SW 1271 (cell line): ENCODE results near the gene MAP3K6.
A peak's percentile ranks its signal among the peaks of the same experiment; 100 is the strongest.

Experiments
- DNase-seq, 2 experiments: peaks; one replicate each; lab custom pipeline; 2025; lab: John Stamatoyannopoulos, UW

MAP3K6 gene

DNA sequence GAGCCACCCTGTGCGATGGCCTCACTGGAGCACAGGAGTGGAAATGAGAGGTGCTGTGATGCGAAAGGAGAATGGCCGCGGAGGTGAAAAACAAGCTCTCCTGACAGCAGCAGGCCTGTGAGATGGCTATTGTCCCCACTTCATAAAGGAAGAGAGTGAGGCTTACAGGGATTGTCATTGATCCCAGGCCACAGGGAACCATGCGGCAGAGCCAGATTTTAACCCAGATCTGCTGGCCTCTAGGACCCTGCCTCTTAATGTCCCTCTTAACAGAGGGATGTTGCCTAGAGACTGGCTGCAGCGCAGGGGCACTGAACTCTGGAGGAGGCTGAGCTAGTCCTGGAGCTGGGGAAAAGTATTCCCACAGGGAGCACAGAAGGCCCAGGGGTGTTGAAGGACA lies 28.0 kb downstream of the MAP3K6 start:
- no peak for DNase-seq

DNA sequence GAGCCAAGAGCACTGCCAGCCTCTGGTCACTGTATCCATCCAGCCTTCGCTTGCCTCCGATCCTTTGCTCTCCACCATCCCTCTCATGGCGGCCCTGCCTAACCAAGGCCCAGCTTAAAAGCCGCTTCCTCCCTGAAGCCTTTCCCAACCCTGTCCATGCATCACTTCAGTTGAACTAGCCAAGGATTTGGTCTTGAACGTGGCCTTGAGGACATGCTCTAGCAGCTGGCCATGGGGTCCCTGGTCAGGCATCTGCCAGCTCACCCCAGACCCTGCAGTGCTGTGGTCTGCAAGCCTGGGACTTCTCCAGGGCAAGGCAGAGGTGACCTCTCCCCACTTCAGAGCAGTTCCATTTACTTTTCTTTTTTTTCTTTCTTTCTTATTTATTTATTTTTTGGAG lies 30.0 kb downstream of the MAP3K6 start:
- DNase-seq, result no peak

DNA sequence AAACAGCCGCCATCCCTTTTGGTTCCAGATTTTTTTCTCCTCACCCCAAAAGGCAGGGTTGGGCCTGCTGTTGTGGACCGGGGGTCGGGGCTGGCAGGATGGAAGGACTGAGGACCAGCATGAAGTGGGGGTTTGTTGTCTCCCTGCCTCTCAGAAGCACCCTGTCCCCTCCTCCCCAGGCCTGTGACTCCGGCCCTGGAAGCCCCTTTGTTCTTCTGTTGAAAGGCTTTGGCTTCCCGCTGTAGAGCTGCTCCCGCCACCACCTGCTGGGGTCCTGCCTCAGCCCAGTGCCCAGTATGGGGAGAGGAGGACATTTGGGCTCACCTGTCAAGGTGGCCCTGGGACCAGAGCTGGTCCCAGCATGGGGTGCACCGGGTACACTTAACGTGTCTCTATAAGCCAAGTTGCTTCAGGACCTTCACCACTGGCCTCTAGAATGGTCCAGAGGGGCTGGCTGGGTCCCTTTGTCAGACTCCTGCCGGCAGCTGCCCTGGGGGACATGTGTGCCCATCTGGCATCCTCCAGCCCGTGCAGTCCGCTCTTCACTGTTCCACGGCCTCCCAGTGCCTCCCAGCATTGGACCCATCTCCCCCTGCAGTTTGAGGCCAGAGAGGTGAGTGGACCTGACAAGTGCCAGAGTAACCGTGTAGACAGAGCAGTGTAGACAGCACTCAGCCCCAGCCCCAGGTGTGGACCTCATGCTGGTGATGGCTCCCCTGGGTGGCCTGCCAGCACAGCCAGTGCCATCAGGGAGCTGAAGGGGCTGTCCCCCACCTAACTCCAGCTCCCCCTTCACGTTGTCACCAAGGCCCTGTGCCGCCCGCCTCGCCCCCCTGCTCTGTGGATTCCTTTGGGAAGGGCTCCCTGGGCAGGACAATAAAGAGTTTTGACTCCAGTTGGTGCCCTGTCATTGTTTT lies 31.0 kb downstream of the MAP3K6 start:
- DNase-seq, result no peak

DNA sequence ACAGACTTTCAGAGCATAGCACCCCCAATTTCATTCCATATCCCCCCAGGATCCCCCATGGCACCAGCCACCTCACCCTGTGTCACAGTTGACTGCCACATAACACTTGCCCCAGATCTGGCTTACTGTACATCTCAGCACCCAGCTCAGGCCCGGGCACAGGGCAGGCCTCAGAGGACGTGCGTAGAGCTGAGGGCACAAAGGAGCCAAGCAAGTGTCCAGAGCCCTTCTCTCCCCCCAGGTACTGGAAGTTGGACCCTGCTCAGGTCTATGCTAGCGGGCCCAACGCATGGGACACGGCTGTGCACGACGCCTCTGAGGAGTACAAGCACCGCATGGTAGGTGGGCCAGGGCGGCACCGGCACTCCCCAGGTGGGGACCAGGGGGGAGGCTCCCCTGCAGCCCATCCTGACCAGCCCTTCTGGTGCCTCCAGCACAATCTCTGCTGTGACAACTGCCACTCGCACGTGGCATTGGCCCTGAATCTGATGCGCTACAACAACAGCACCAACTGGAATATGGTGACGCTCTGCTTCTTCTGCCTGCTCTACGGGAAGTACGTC lies 33.0 kb downstream of the MAP3K6 start:
- no peak for DNase-seq

DNA sequence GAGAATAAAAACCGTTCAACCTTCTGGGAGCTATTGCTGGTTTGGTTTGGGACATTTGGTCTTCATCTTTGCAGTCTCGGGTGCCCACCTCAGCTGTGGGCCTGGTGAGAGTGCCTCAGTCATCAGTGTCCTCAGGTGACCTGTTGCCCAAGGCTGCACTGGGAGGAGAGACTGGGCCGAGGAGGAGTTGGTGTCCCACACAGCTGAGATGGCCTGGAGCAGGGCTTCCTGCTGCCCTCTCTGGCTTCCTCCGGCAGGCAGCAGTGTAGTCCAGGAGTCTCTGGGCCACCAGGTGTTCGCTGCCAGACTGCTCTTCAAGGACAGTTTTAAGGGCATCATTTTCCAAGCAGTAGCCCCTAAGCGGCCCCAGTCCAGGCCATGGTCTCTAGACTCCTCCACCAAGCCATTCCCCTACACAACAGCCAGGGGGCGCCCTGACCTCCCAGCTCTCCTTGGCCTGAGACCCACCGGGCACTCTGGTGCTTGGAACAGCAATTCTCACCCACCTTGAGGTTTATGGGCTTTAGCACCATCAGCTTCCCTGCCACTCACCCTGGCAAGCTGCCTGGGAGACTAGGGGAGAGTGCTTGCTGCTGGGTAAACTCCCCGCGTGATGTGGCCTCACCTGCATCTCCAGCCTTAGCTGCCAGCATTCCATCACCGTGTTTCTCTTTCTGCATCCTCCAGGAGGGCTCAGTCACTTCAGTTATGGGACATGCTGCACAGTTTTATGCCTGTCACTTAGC lies 34.1 kb downstream of the MAP3K6 start:
- peak in 1 of 2 experiments; percentile 4 for DNase-seq

DNA sequence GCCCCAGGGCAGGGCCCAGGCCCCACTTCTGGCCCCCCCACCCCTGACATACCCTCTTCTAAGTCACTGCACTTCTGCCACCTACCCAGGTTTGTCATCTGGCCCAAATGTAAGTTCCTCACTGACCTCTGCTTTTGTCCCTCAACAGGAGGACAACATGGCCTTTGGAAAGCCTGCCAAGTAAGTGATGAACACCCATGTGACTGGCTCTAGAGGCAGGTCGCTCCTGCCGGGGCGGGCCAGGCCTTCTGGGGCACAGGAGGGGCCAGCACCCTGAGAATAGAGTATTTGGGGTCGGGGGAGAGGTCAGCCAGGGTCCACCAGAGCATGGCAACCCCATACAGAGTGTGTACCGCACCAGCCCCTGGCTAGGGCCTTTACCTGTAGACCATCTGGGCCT lies 34.8 kb downstream of the MAP3K6 start:
- DNase-seq, result no peak

DNA sequence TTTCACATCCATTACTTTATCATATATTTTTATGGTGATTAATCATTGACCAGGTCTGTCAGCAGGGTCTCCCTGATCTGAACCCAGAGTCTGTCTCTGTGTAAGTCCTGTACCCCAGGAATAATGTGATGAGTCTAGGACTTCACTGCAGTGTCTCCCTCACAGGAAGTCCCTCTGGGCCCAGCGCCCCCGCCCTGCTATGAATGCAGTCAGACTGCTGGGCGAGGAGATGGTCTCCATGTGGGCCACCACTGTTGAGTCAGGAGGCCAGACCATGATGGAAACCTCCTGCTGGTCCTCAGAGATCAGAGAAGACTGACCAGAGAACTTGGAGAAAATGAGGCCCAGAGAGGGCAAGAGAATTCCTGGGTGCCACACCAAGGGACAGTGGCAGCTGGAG lies 35.3 kb downstream of the MAP3K6 start:
- no peak for DNase-seq

DNA sequence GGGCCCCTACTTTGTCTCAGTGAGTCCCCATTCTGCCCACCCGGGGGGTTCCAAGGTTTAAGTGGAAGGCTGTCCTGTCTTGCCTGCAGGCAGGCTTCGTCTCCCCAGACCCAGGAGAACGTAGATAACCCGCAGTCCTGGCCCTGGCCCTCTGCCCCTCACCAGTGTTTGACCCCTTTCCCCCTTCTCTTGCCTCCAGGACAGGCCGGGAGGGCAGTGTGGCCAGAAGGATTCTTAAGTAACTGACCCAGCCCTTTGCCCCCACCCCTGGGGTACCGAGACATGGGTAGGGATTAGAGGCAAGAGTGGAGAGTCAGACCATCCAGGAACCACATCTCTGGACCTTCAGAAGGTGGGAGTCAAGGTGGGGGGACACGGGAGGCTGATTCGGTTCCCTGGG lies 36.0 kb downstream of the MAP3K6 start:
- no peak for DNase-seq

DNA sequence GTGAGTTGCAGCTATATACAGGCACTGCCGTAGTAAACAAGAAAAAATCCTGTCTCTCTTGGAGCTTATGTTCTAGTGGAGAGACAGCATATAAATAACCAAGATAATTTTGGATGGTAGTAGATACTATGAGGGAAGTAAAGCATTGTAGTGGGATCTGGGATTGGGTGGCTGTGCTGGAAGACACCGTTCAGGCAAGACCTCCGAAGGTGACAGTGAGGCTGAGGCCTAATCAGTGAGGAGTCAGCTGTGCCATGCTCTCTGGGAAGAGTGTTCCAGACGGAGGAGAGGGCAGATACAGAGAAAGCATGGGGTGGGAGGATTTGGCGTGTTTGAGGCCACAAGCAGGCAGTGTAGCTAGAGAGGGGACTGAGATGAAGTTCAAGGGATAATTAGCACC lies 38.8 kb downstream of the MAP3K6 start:
- DNase-seq, result no peak

DNA sequence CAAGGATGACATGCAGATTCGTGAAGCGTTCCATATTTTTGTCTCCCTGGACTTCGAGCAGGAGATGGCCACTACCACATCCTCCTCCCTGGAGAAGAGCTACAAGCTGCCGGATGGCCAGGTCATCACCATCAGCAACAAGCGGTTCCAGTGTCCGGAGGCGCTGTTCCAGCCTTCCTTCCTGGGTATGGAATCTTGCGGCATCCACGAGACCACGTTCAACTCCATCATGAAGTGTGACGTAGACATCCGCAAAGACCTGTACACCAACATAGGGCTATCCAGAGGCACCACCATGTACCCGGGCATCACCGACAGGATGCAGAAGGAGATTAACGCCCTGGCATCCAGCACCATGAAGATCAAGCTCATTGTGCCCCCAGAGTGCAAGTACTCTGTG lies 41.5 kb downstream of the MAP3K6 start:
- DNase-seq, result no peak

DNA sequence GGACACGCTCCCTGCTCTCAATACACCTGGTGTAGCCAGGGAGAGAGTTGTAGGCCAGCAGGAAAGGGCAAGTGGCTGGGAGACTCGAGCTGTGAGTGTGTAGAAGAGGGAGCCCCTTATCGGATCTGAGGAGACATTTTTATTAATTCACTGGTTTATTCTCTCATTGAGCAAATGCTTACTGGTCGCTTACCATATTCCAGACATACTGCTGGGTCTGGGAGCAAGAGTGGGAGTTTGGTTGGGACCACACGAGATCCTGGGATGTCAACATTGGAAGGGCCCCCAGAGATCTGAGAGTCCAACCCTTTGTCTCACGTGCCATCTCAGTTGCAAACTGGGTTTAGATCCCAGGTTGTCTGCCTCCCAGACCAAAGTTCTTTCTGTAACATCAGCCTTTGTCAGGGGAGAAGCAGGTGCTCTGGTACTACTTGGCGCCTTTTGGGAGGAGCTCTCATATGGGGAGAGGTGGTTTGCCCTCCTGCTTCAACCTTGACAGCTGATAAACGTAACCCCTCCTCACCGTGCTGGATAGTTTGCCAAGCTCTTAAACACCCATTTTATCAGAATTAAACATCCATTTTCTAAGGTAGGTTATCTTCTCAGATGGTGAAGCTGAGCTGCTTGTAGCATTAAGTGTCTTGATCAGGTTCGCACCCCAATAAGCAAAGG lies 44.1 kb downstream of the MAP3K6 start:
- no peak for DNase-seq

DNA sequence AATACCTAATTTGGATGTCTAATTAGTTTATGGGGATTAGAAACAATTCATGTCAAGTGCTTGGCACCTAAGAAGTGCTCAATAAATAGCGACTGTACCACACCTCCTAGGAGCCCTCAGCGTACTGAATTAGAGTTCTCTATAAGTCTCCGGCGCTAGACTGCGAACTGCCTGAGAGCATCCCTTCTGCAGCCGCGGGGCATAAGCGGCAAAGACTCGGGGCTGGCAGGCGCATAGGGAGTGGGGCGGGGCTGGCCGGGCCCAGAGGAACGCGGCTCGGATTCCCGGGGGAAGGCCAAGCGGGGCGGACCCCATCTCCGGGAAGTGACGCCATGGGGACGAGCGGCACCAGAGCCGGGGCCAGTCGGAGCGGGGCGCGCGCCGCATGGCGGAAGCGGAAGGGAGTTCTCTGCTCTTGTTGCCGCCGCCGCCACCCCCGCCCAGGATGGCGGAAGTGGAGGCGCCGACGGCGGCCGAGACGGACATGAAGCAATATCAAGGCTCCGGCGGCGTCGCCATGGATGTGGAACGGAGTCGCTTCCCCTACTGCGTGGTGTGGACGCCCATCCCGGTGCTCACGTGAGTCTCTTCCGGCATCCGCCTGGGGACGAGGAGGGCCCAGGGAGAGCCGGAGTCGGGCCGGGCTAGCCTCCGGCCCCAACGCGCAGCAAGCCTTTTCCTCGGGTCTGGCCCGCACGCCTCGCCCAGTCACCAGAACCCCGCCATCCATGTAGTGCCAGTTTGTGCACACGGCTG lies 44.8 kb downstream of the MAP3K6 start, which contains the start of gene TMEM222:
Gene TMEM222 (plus strand): TSS at position 351 of the 756 bp plus-strand sequence. CDS start 35 bp downstream, at position 386.
- DNase-seq, result peak; percentile 78 to 90

DNA sequence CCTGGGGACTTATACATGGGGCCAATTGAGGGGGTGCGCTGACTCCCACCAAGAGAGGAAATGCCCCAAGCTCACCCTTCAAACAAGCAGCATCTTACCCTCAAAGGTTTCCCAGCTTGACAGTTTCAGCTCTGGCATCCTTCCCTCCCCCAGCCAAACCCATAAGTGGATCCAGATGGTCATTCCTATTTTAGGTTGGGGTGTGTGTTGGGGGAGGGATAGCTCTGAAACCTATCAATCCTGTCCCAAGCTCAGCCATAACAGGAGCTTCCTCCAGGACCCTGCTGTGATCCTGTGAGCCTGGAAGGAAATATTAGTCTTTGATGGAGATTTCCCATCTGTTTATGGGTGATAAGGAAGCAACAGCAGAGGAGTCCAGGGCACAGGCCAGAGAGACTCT lies 48.2 kb downstream of the MAP3K6 start:
- DNase-seq, result no peak

DNA sequence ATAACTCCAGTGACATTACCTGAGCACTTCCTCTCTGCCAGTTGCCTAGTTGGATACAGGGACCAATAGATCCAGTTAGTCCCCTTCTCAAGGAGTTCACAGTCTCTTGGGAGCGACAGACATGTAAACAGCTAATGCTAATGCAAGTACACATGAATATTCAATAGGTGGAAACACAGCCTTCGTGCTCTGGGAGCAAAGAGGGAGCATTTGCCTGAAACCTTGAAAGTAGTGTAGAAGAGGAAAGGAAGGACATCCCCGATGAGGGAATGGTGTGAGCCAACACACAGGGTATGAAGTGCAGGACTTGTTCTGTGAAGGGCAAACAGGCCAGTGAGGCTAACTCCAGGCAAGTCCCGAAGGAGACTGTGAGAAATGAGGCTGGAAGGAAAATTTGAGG lies 48.6 kb downstream of the MAP3K6 start:
- DNase-seq, result no peak

DNA sequence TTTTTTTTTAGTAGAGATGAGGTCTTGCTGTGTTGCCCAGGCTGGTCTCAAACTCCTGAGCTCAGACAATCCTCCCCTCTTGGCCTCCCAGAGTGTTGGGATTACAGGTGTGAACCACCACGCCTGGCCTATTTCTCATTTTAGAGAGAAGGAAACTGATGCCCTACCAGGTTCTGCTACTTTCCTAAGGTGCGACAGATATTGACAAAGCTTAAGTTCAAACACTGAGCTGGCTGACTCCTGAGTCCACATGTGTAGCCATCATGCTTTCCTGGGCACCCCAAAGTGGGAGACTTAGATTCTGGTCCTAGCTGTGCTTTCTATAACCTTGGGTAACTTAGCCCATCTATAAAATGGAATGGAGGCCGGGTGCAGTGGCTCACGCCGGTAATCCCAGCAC lies 49.9 kb downstream of the MAP3K6 start:
- no peak for DNase-seq

DNA sequence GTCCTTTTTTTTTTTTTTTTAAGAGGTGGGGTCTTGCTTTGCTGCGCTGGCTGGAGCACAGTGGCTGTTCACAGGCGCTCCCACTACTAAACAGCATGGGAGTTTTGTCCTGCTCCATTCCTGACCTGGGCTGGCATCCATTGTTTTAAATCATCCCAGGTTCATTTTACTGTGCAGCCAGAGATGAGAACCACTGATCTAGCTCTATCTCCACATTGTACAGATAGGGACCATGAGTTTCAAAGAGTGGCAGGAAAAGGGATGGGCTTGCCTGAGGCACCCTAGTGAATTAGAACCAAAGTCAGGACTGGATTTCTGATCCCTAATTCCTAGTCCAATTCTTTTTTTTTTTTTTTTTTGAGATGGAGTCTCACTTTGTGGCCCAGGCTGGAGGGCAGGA lies 52.0 kb downstream of the MAP3K6 start:
- no peak for DNase-seq

DNA sequence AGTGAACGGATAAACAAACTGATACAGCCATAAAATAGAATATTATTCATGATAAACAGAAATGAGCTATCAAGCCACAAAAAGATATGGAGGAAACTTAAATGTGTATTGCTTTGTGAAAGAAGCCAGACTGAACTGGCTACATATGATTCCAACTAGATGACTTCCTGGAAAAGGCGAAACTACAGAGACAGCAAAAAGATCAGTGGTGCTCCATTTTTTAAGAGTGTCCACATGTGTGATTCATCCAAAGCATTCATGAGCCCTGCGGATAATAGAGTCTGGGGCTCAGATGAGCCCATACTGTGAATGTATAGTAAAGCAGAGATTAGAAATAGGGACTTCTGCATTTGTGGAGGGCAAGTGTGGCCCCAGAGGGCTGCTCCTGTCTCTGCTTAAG lies 52.6 kb downstream of the MAP3K6 start:
- DNase-seq, result no peak

DNA sequence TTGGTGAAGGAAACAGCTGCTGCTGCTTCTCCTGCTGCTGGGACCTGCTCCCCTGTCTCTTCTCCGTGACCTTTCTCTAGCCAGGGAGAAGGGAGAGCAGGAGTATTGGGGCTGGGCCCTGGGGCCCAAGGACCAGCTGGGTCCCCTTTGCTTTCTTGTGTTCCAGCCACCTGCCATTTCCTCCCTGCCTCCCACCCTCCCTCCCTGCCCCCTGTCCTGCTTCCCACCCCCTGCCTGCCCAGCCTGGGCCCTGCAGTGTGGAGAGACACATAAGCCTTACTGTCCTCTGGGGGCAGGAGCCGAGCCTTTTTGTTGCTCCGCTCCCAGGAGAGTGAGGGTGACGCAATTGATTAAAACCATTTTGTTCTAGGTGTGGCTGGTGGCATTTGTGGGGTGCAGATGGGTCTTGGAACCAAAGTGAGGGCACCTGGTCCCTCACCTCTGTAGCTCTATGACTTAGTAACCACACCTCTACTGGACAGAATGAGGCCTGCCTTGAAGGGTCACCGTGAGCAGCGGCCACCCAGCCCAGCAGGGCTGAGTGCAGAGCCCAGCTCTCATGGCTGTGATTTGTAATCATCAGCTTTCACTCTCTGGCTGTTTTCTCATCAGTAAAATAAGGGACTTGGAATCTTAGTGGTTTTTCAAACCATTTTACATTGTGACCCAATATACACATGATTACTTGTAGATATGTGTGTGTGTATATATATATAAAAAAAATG lies 58.7 kb downstream of the MAP3K6 start:
- DNase-seq, result no peak

DNA sequence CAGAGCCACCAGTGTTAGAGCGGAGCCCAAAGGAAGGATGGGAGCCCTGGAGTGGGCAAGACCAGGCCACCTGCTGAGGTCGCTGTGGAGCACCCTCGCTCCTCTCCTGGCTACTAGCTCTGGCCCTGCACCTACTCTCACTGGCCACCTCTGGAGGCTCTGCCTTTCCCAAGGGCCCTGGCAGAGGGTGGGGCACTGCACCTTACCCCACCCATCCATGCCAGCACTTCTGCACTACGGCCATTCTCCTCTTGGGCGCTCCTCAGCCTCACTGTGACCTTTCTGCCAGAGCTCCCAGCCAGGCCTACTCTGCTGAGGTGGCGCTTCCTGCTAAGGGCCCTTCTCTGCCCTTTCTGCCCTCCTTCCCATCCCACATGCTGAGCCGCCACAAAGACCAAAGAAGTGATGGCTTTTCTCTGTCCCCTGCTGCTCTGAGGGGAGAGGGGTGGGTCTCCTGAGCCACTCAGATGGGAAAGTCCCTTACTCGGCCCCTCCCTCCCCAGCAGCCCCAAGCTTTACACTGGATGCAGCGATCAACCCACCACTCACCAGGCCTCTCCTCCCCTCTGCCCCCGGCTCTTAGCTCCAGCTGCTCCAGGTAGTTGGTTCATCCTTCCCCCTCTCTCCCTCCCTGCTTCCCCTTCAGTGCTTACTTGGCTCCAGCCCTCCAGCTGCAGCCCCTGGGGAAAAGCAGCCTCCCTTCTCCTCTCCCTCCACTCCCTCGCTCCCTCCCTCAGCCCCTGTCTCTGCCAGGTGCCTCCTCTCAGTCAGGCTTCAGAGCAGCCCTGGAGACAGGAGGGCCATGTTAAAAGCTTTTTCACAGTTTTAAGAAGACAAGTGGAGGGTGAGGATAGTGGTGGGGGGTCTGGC lies 59.6 kb downstream of the MAP3K6 start:
- no peak for DNase-seq

DNA sequence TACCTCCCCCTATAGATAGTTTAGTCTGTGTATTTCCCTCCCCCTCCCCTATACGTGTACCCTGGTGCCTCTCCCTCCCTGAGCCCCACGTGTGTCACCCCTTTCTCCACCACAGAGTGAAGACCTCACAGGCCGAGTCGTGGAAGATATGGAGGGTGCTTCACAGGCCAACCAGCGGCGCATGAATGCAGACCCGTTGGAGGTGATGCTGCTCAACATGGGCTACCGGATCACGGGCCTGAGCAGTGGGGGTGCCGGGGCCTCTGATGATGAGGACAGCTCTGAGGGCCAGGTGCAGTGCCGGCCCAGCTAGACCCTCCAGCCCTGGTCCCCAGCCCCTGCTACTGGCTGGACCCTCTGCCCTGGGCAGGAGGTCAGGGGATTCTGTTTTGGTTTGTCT lies 60.7 kb downstream of the MAP3K6 start:
- DNase-seq, result no peak
